Keratinocyte (primary cell): ENCODE data around the gene ERFL. TPM values are rescaled to one million over a fixed set of nuclear protein-coding genes. Genes with fewer than 3 reads are reported as not detected.

ENCODE experiments used
- DNase-seq: peaks from one replicate; pipeline ENCODE4 v3.0.0-alpha.2; 2011; ENCODE audit warnings: low read depth, missing footprints, low spot score
- FAIRE-seq: peaks from 2 replicates; lab custom pipeline; 2011; peaks lifted over from hg19 to GRCh38; lab: Jason Lieb, UNC
- H2AFZ ChIP-seq: 2 replicates; pipeline ENCODE4 v1.6.0; 2012; ENCODE audit warnings: low read length, control low read depth, inconsistent platforms; ENCODE audit not compliant: control insufficient read depth
- H3K27ac ChIP-seq: 2 replicates; pipeline ENCODE4 v1.5.1; 2011; ENCODE audit warnings: low read length; ENCODE audit not compliant: control insufficient read depth, insufficient read depth
- H3K27me3 ChIP-seq: 3 replicates; pipeline ENCODE4 v1.6.0; 2011; ENCODE audit warnings: low read length; ENCODE audit not compliant: control insufficient read depth, insufficient read depth; ENCODE audit errors: extremely low read depth
- H3K36me3 ChIP-seq, 2 experiments: 2 replicates in 1 of 2; 3 replicates in 1 of 2; pipeline ENCODE4 v1.5.1; 2011; ENCODE audit warnings: low read length in 2 of 2, mild to moderate bottlenecking in 1 of 2; ENCODE audit not compliant: control insufficient read depth in 2 of 2, insufficient read depth in 2 of 2; ENCODE audit errors: extremely low read depth in 1 of 2
- H3K4me1 ChIP-seq: 3 replicates; pipeline ENCODE4 v1.5.1; 2011; ENCODE audit warnings: low read length; ENCODE audit not compliant: control insufficient read depth, insufficient read depth; ENCODE audit errors: extremely low read depth
- H3K4me2 ChIP-seq: 3 replicates; pipeline ENCODE4 v1.6.0; 2011; ENCODE audit warnings: low read depth, low read length; ENCODE audit not compliant: control insufficient read depth, insufficient read depth; ENCODE audit errors: extremely low read depth
- H3K4me3 ChIP-seq, 3 experiments: fragments of 200-600 bp in 1 of 3; sonication (generic) in 1 of 3; 2 replicates in 2 of 3; 3 replicates in 1 of 3; pipeline ENCODE4 v1.5.1; 2011 to 2016; ENCODE audit warnings: low read length in 3 of 3, mild to moderate bottlenecking in 3 of 3, control low read depth in 2 of 3, inconsistent platforms in 1 of 3, low read depth in 1 of 3, mixed read lengths in 1 of 3, mixed run types in 1 of 3, moderate library complexity in 1 of 3; ENCODE audit not compliant: control insufficient read depth in 2 of 3, insufficient read depth in 2 of 3; ENCODE audit errors: extremely low read depth in 1 of 3
- H3K79me2 ChIP-seq: 2 replicates; pipeline ENCODE4 v1.6.0; 2012; ENCODE audit warnings: low read length; ENCODE audit not compliant: control insufficient read depth, insufficient read depth
- H3K9ac ChIP-seq: 3 replicates; pipeline ENCODE4 v1.6.0; 2011; ENCODE audit warnings: low read length; ENCODE audit not compliant: control insufficient read depth, insufficient read depth; ENCODE audit errors: extremely low read depth
- H3K9me1 ChIP-seq: 3 replicates; pipeline ENCODE4 v1.6.0; 2011; ENCODE audit warnings: low read length; ENCODE audit not compliant: control insufficient read depth, insufficient read depth; ENCODE audit errors: extremely low read depth
- H3K9me3 ChIP-seq: 2 replicates; pipeline ENCODE4 v1.5.1; 2012; ENCODE audit warnings: low read depth, low read length; ENCODE audit not compliant: control insufficient read depth
- H4K20me1 ChIP-seq: 3 replicates; pipeline ENCODE4 v1.6.0; 2011; ENCODE audit warnings: low read length; ENCODE audit not compliant: control insufficient read depth, insufficient read depth; ENCODE audit errors: extremely low read depth
- EZH2 ChIP-seq: IDR thresholded peaks from one replicate; pipeline ENCODE4 v1.6.1; 2012; ENCODE audit warnings: inconsistent platforms, mild to moderate bottlenecking, low read length, moderate library complexity
- dilution Hi-C: fragments of 300-500 bp; cut with MboI; formaldehyde crosslinking; loops from one replicate; pipeline ENCODE4 v1.7.0; 2020; ENCODE audit warnings: low sequenced_read_pairs; ENCODE audit not compliant: extremely low pct_ligation_motif_present
- polyA plus RNA-seq, 5 experiments: library from polyadenylated mRNA; depleted of rRNA in 3 of 5; stranded (reverse) in 3 of 5; stranded (forward) in 1 of 5; unstranded in 1 of 5; fragments of >200 nt; gene quantifications; 1 replicate in 1 of 5; 2 replicates in 3 of 5; 3 replicates in 1 of 5; pipeline versions ENCODE4 v1.2.1 to v1.2.3, GENCODE V29; 2011 to 2012; ENCODE audit warnings: missing spikeins in 2 of 5, low read depth in 1 of 5, low replicate concordance in 1 of 5
- TF ChIP-seq, protein P1 (sequence below), 3 experiments: IDR thresholded peaks in 1 of 3; conservative IDR thresholded peaks in 1 of 3; optimal IDR thresholded peaks in 1 of 3; 2 replicates in 2 of 3; 3 replicates in 1 of 3; pipeline versions ENCODE3 to v1.5.1; 2011; ENCODE audit warnings: low read length in 3 of 3, mild to moderate bottlenecking in 3 of 3, moderate library complexity in 2 of 3, control low read depth in 1 of 3, inconsistent platforms in 1 of 3; ENCODE audit not compliant: insufficient read depth in 2 of 3; ENCODE audit errors: extremely low read depth in 1 of 3

ERFL gene
- polyA plus RNA-seq, 1 donor (not counting 4 experiments of a cell fraction or from before 2014, with no cell fraction given), result not detected

DNA sequence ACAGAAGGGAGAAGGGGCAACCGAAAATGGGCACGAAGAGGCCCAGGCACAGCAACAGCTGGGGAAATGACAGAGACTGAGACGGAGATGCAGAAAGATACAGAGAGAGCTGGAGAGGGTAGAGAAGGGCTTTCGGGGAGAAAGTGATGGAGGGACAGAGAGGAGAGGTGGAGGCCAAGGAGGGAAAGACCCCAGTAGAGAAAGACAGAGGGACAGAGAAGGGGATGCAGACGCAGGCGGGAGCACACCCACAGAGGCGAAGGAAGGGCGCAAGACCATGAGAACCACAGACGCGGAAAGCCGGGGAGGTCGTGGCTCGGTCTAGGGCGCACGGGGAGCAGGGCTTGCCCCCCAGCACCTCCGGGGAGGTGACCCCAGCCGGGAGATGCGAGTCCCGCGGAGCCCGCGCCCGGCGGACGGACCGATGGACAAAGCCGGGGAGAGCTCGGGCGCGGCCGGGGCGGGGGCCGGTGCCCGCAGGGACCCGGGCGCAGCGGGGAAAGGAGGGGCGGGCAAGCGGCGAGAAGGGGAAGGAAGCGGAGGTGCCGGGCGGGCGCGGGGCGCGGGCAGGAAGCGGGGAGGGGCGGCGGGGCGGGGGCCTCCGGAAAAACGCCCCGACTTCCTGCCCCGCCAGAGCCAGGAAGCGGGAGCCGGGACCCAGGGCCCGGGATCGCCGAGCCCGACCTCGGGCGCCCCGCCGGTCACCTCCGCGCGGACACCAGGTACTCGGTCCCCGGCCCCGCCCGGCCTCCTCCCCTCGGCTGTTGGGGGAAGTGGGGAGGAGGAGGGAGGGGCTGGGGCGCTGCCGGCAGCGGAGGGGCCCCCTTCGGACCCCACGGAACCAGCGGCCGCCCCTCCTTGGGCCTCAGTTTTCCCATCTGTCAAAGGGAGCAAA, 45.4 kb downstream of the ERFL start, which contains the start of gene ARHGEF1:
TSS of gene ARHGEF1 (plus strand) at position 617 of the 895 bp plus-strand sequence. CDS start 4,899 bp downstream, outside the sequence.
- TF ChIP-seq, protein P1, sequence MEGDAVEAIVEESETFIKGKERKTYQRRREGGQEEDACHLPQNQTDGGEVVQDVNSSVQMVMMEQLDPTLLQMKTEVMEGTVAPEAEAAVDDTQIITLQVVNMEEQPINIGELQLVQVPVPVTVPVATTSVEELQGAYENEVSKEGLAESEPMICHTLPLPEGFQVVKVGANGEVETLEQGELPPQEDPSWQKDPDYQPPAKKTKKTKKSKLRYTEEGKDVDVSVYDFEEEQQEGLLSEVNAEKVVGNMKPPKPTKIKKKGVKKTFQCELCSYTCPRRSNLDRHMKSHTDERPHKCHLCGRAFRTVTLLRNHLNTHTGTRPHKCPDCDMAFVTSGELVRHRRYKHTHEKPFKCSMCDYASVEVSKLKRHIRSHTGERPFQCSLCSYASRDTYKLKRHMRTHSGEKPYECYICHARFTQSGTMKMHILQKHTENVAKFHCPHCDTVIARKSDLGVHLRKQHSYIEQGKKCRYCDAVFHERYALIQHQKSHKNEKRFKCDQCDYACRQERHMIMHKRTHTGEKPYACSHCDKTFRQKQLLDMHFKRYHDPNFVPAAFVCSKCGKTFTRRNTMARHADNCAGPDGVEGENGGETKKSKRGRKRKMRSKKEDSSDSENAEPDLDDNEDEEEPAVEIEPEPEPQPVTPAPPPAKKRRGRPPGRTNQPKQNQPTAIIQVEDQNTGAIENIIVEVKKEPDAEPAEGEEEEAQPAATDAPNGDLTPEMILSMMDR (optimal IDR thresholded peaks at IDR 0.05 in 1 of 3, IDR thresholded peaks at IDR 0.05 in 1 of 3, conservative IDR thresholded peaks at IDR 0.05 in 1 of 3; ENCODE audit: extremely low read depth in 1 of 3, insufficient read depth in 2 of 3, low read length in 3 of 3), result no peak
- TF ChIP-seq EZH2, result no peak
- dilution Hi-C loops, result no loop called here
- H3K4me2 ChIP-seq, result peak within 1 kb of the TSS; percentile 85
- H3K79me2 ChIP-seq, result peaks cover 32% of the 10 kb centered on the region
- no peaks in the 10 kb centered on the region for H3K9me3 ChIP-seq
- peaks cover 6% of the 10 kb centered on the region for H3K9me1 ChIP-seq
- peak within 1 kb of the TSS; percentile 51 for H2AFZ ChIP-seq
- H3K9ac ChIP-seq, result peak within 1 kb of the TSS; percentile 92
- H3K4me1 ChIP-seq, result peaks cover 37% of the 10 kb centered on the region
- H3K27ac ChIP-seq, result peak within 1 kb of the TSS; percentile 81
- H4K20me1 ChIP-seq, result no peaks in the 10 kb centered on the region
- peak within 1 kb of the TSS; percentile 94 to 99 (median 99) for H3K4me3 ChIP-seq
- no peak for DNase-seq
- FAIRE-seq, result no peak
- peaks cover 0 to 1% of the 10 kb centered on the region in 2 experiments for H3K36me3 ChIP-seq
- peaks cover 2% of the 10 kb centered on the region for H3K27me3 ChIP-seq

DNA sequence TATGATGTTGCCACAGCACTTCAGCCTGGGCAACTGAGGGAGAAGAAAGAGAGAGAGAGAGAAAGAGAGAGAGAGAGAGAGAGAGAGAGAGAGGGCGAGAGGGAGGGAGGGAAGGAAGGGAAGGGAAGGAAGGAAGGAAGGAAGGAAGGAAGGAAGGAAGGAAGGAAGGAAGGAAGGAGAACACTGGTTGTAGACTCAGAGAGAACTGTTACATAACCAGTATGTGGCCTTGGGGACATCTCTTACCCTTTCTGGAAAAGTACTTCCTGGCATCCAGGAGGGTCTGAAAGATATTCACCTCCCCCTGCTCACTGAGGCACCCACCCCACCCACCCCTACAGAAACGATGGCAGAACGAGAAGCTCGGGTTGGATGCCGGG, 47.9 kb downstream of the ERFL start:
- no peaks in the 10 kb centered on the region for H3K9me3 ChIP-seq
- H3K36me3 ChIP-seq, result peaks cover 0 to 1% of the 10 kb centered on the region in 2 experiments
- no peak overlapping the region for H3K27ac ChIP-seq
- FAIRE-seq (no peak), DNase-seq (no peak)
- H2AFZ ChIP-seq, result no peak overlapping the region
- dilution Hi-C loops, result no loop called here
- H3K4me3 ChIP-seq, result no peak overlapping the region
- peaks cover 5% of the 10 kb centered on the region for H3K27me3 ChIP-seq
- peaks cover 15% of the 10 kb centered on the region for H3K79me2 ChIP-seq
- no peak overlapping the region for H3K9ac ChIP-seq
- H3K4me2 ChIP-seq, result no peak overlapping the region
- no peaks in the 10 kb centered on the region for H3K9me1 ChIP-seq
- TF ChIP-seq EZH2, result no peak
- TF ChIP-seq, protein P1 (optimal IDR thresholded peaks at IDR 0.05 in 1 of 3, IDR thresholded peaks at IDR 0.05 in 1 of 3, conservative IDR thresholded peaks at IDR 0.05 in 1 of 3; ENCODE audit: extremely low read depth in 1 of 3, insufficient read depth in 2 of 3, low read length in 3 of 3), result no peak
- H4K20me1 ChIP-seq, result no peaks in the 10 kb centered on the region
- peaks cover 15% of the 10 kb centered on the region for H3K4me1 ChIP-seq
